Activated B cell treated with CpG ODN at 0.5 μM for 24 hours (primary cell): ENCODE results near the gene TTLL3. TPM values are rescaled to one million over a fixed set of nuclear protein-coding genes. Genes with fewer than 3 reads are reported as not detected.

ENCODE experiments used
- ATAC-seq: fragments of 200-7000 bp; cut with Tn5 transposase; one replicate; pipeline ENCODE4 v1.10.0; 2021; ENCODE audit warnings: low read depth, mild to moderate bottlenecking, moderate library complexity
- CTCF ChIA-PET: fragments of 350-600 bp; sonication (Branson Sonifier 250); formaldehyde crosslinking; loops from one replicate; lab custom pipeline; 2021; ENCODE audit warnings: antibody characterized with exemption; lab: Charles Lee
- POLR2A ChIA-PET: fragments of 350-600 bp; sonication (Branson Sonifier 250); formaldehyde crosslinking; loops from one replicate; lab custom pipeline; 2021; ENCODE audit warnings: antibody characterized with exemption; lab: Charles Lee
- DNase-seq: peaks from one replicate; pipeline ENCODE4 v3.0.0; 2022
- H3K27ac Mint-ChIP-seq: one replicate; pipeline ENCODE4 v1.8.0; 2020; ENCODE audit warnings: mixed read lengths
- H3K27me3 Mint-ChIP-seq: one replicate; pipeline ENCODE4 v1.8.0; 2021; ENCODE audit warnings: mixed read lengths
- H3K36me3 Mint-ChIP-seq: one replicate; pipeline ENCODE4 v1.8.0; 2021; ENCODE audit warnings: low read depth, mixed read lengths
- H3K4me1 Mint-ChIP-seq: one replicate; pipeline ENCODE4 v1.8.0; 2021; ENCODE audit warnings: mixed read lengths
- H3K4me3 Mint-ChIP-seq: one replicate; pipeline ENCODE4 v1.8.0; 2020; ENCODE audit warnings: mild to moderate bottlenecking, mixed read lengths
- H3K9me3 Mint-ChIP-seq: one replicate; pipeline ENCODE4 v1.8.0; 2020; ENCODE audit warnings: mixed read lengths
- CTCF ChIP-seq: fragments of 200-600 bp; IDR thresholded peaks from one replicate; pipeline ENCODE4 v1.8.0; 2022; ENCODE audit warnings: antibody characterized with exemption, mild to moderate bottlenecking
- intact Hi-C: fragments of 100-400 bp; cut with micrococcal nuclease; formaldehyde crosslinking; loops from one replicate; pipeline ENCODE4 v1.15.1; 2024
- total RNA-seq: library from RNA; stranded (reverse); gene quantifications from 2 replicates; pipeline ENCODE4 v1.2.3, GENCODE V29; 2022

The TTLL3 gene
- total RNA-seq, 1 donor from 2014 or later: 61.9 TPM

- intact Hi-C loops: no loop called here
- CTCF ChIA-PET: no interaction called here
- POLR2A ChIA-PET: interaction anchor here (0.6 kb wide), 2 partner anchors 55 to 489 kb away, joined by 5 read pairs; no protein-coding TSS in a partner anchor
- no peaks in the 10 kb centered on the region for H3K27me3 Mint-ChIP-seq
- H3K4me1 Mint-ChIP-seq: peaks cover 26% of the 10 kb centered on the region
- no peak overlapping the region for H3K4me3 Mint-ChIP-seq
- no peak for TF ChIP-seq CTCF
- no peaks in the 10 kb centered on the region for H3K9me3 Mint-ChIP-seq
- peaks cover 65% of the 10 kb centered on the region for H3K36me3 Mint-ChIP-seq
- DNase-seq (no peak), ATAC-seq (no peak)
- no peak overlapping the region for H3K27ac Mint-ChIP-seq
Measured at GRCh38 chr3:9787714-9788113, 22.3 kb upstream of the TTLL3 start.

GRCh38 chr3:9791127-9791526 is 18.9 kb upstream of the TTLL3 start:
- H3K27me3 Mint-ChIP-seq: no peaks in the 10 kb centered on the region
- no peak for ATAC-seq
- DNase-seq: no peak
- intact Hi-C loops: loop anchor here (5.0 to 10.0 kb wide), 2 partner anchors 326 to 534 kb away; partner anchors contain the start of genes BRK1 and SEC13
- peak overlapping the region; percentile 100 for H3K27ac Mint-ChIP-seq
- H3K4me3 Mint-ChIP-seq: peak overlapping the region; percentile 99
- no peaks in the 10 kb centered on the region for H3K9me3 Mint-ChIP-seq
- TF ChIP-seq CTCF: no peak
- POLR2A ChIA-PET: interaction anchor here (0.6 to 5.6 kb wide), 6 partner anchors 9 to 235 kb away, joined by 3 to 133 read pairs (median 4); partner anchors contain the start of genes CRELD1, FANCD2 and OGG1
- CTCF ChIA-PET: interaction anchor here (1.1 to 1.3 kb wide), 2 partner anchors 9 to 155 kb away, joined by 3 to 4 read pairs; no protein-coding TSS in a partner anchor
- H3K36me3 Mint-ChIP-seq: peaks cover 61% of the 10 kb centered on the region
- peaks cover 53% of the 10 kb centered on the region for H3K4me1 Mint-ChIP-seq

- Mint-ChIP-seq H3K9me3 (no peaks in the 10 kb centered on the region), H3K4me1 (peaks cover 61% of the 10 kb centered on the region), H3K36me3 (peaks cover 57% of the 10 kb centered on the region), H3K27me3 (no peaks in the 10 kb centered on the region), H3K27ac (peak overlapping the region; percentile 100), H3K4me3 (peak overlapping the region; percentile 99)
- intact Hi-C loops: loop anchor here (1.0 to 10.0 kb wide), 12 partner anchors 12 to 533 kb away; partner anchors contain the start of genes BRK1, BRPF1, CRELD1 and EMC3
- POLR2A ChIA-PET: interaction anchor here (0.8 to 6.2 kb wide), 20 partner anchors 10 to 529 kb away, joined by 3 to 146 read pairs (median 10); partner anchors contain the start of genes BRPF1, CRELD1, FANCD2 and JAGN1
- TF ChIP-seq CTCF: no peak
- DNase-seq (no peak), ATAC-seq (no peak)
- CTCF ChIA-PET: interaction anchor here (0.9 to 1.3 kb wide), 4 partner anchors 12 to 154 kb away, joined by 3 to 7 read pairs (median 4); partner anchors contain the start of gene CRELD1
Measured at GRCh38 chr3:9791790-9792404, 18.2 kb upstream of the TTLL3 start.

GRCh38 chr3:9792405-9793160 is 17.5 kb upstream of the TTLL3 start, which contains the start of the genes ARPC4 and TADA3:
Gene ARPC4 (plus strand): TSS chr3:9793082. CDS start chr3:9793122, 40 bp downstream.
Gene TADA3 (minus strand): TSS chr3:9792473. CDS start chr3:9791466, 1,007 bp downstream.
- ChIA-PET POLR2A (interaction anchor here (0.6 to 6.2 kb wide), 33 partner anchors 9 to 570 kb away, joined by 3 to 146 read pairs (median 6); partner anchors contain the start of genes BRPF1, CAMK1, CRELD1 and EMC3), CTCF (interaction anchor here (0.9 to 1.3 kb wide), 4 partner anchors 11 to 140 kb away, joined by 3 to 8 read pairs (median 6); partner anchors contain the start of gene CRELD1)
- DNase-seq (peak; percentile 92), ATAC-seq (peak; percentile 75)
- TF ChIP-seq CTCF: no peak
- Mint-ChIP-seq H3K36me3 (peaks cover 57% of the 10 kb centered on the region), H3K9me3 (no peaks in the 10 kb centered on the region), H3K27ac (peak within 1 kb of the TSS; percentile 100), H3K4me1 (peaks cover 67% of the 10 kb centered on the region), H3K27me3 (no peaks in the 10 kb centered on the region), H3K4me3 (peak within 1 kb of the TSS; percentile 99)
- intact Hi-C loops: loop anchor here (1.0 to 10.0 kb wide), 12 partner anchors 12 to 532 kb away; partner anchors contain the start of genes BRK1, BRPF1, CRELD1 and EMC3
